HG03064 (cell line): ENCODE measurements around the gene ST6GALNAC3.

Source experiments
- ATAC-seq: cut with Tn5 transposase; IDR thresholded peaks from one replicate; pipeline ENCODE4 v1.9.1; 2021; ENCODE audit warnings: low read depth; ENCODE audit not compliant: unreplicated experiment

Gene ST6GALNAC3

GRCh38 chr1:76179219-76179698 lies 104.7 kb downstream of the ST6GALNAC3 start:
- no peak for ATAC-seq

GRCh38 chr1:76185207-76185606 lies 110.7 kb downstream of the ST6GALNAC3 start:
- no peak for ATAC-seq

GRCh38 chr1:76186554-76187170 lies 112.1 kb downstream of the ST6GALNAC3 start:
- ATAC-seq: no peak

- ATAC-seq: no peak
Measured at GRCh38 chr1:76187436-76187835, 112.9 kb downstream of the ST6GALNAC3 start.

- no peak for ATAC-seq
Measured at GRCh38 chr1:76189310-76189709, 114.8 kb downstream of the ST6GALNAC3 start.

GRCh38 chr1:76190749-76191424 lies 116.3 kb downstream of the ST6GALNAC3 start:
- ATAC-seq: no peak

GRCh38 chr1:76191561-76191960 lies 117.0 kb downstream of the ST6GALNAC3 start:
- ATAC-seq: no peak

GRCh38 chr1:76198452-76198851 lies 123.9 kb downstream of the ST6GALNAC3 start:
- no peak for ATAC-seq

- ATAC-seq: no peak
Measured at GRCh38 chr1:76202670-76203069, 128.1 kb downstream of the ST6GALNAC3 start.

- no peak for ATAC-seq
Measured at GRCh38 chr1:76203127-76203526, 128.6 kb downstream of the ST6GALNAC3 start.

GRCh38 chr1:76209238-76209637 lies 134.7 kb downstream of the ST6GALNAC3 start:
- ATAC-seq: no peak

GRCh38 chr1:76209648-76210047 lies 135.1 kb downstream of the ST6GALNAC3 start:
- no peak for ATAC-seq

GRCh38 chr1:76210160-76210559 lies 135.6 kb downstream of the ST6GALNAC3 start:
- no peak for ATAC-seq

GRCh38 chr1:76218888-76219287 lies 144.3 kb downstream of the ST6GALNAC3 start:
- no peak for ATAC-seq

GRCh38 chr1:76219366-76219818 lies 144.8 kb downstream of the ST6GALNAC3 start:
- no peak for ATAC-seq

GRCh38 chr1:76224752-76225151 lies 150.2 kb downstream of the ST6GALNAC3 start:
- no peak for ATAC-seq

- ATAC-seq: no peak
Measured at GRCh38 chr1:76225526-76225925, 151.0 kb downstream of the ST6GALNAC3 start.

GRCh38 chr1:76227621-76228020 lies 153.1 kb downstream of the ST6GALNAC3 start:
- ATAC-seq: no peak

- ATAC-seq: no peak
Measured at GRCh38 chr1:76229279-76230005, 154.9 kb downstream of the ST6GALNAC3 start.

- no peak for ATAC-seq
Measured at GRCh38 chr1:76230842-76231281, 156.3 kb downstream of the ST6GALNAC3 start.

GRCh38 chr1:76231320-76231719 lies 156.8 kb downstream of the ST6GALNAC3 start:
- no peak for ATAC-seq
